ENCODE data around the gene PAFAH1B2. TPM values are rescaled to one million over a fixed set of nuclear protein-coding genes. Genes with fewer than 3 reads are reported as not detected.
A peak's percentile ranks its signal among the peaks of the same experiment; 100 is the strongest.
"Not testable (repeated sequence)": the region's sequence is repeated elsewhere in the genome, so short reads cannot be mapped to it uniquely, and the experiment has no call there.

The PAFAH1B2 gene
- total RNA-seq, 1 donor: 151 TPM

- TF ChIP-seq, protein P1, sequence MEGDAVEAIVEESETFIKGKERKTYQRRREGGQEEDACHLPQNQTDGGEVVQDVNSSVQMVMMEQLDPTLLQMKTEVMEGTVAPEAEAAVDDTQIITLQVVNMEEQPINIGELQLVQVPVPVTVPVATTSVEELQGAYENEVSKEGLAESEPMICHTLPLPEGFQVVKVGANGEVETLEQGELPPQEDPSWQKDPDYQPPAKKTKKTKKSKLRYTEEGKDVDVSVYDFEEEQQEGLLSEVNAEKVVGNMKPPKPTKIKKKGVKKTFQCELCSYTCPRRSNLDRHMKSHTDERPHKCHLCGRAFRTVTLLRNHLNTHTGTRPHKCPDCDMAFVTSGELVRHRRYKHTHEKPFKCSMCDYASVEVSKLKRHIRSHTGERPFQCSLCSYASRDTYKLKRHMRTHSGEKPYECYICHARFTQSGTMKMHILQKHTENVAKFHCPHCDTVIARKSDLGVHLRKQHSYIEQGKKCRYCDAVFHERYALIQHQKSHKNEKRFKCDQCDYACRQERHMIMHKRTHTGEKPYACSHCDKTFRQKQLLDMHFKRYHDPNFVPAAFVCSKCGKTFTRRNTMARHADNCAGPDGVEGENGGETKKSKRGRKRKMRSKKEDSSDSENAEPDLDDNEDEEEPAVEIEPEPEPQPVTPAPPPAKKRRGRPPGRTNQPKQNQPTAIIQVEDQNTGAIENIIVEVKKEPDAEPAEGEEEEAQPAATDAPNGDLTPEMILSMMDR (IDR thresholded peaks at IDR 0.05; ENCODE audit: extremely low read depth, low read depth, low read length): no peak
- Histone ChIP-seq H4K20me1 (ENCODE audit: insufficient read depth, low read length) (no peaks in the 10 kb centered on the region), H2AFZ (ENCODE audit: low read length) (no peak overlapping the region), H3K36me3 (ENCODE audit: insufficient read depth, low read length) (peaks cover 37% of the 10 kb centered on the region), H3K79me2 (ENCODE audit: insufficient read depth, low read length) (peaks cover 10% of the 10 kb centered on the region), H3K27me3 (ENCODE audit: insufficient read depth, low read length) (no peaks in the 10 kb centered on the region), H3K27ac (ENCODE audit: low read depth, low read length) (no peak overlapping the region), H3K4me1 (ENCODE audit: insufficient read depth, low read length) (peaks cover 27% of the 10 kb centered on the region), H3K4me3 (ENCODE audit: insufficient read depth, low read length) (no peak overlapping the region), H3K9me3 (ENCODE audit: low read depth, low read length) (no peaks in the 10 kb centered on the region), H3K4me2 (ENCODE audit: insufficient read depth, low read length) (no peak overlapping the region)
- peak; percentile 81 for DNase-seq (ENCODE audit: insufficient read length, low spot score, missing footprints)
Measured at GRCh38 chr11:117181586-117182550, 37.8 kb downstream of the PAFAH1B2 start.

- H2AFZ ChIP-seq (ENCODE audit: low read length): no peak overlapping the region
- no peaks in the 10 kb centered on the region for H4K20me1 ChIP-seq (ENCODE audit: insufficient read depth, low read length)
- peaks cover 10% of the 10 kb centered on the region for H3K79me2 ChIP-seq (ENCODE audit: insufficient read depth, low read length)
- no peaks in the 10 kb centered on the region for H3K27me3 ChIP-seq (ENCODE audit: insufficient read depth, low read length)
- H3K27ac ChIP-seq (ENCODE audit: low read depth, low read length): no peak overlapping the region
- peaks cover 27% of the 10 kb centered on the region for H3K4me1 ChIP-seq (ENCODE audit: insufficient read depth, low read length)
- TF ChIP-seq, protein P1 (IDR thresholded peaks at IDR 0.05; ENCODE audit: extremely low read depth, low read depth, low read length): no peak
- no peaks in the 10 kb centered on the region for H3K9me3 ChIP-seq (ENCODE audit: low read depth, low read length)
- DNase-seq (ENCODE audit: insufficient read length, low spot score, missing footprints): peak; percentile 47
- H3K4me3 ChIP-seq (ENCODE audit: insufficient read depth, low read length): no peak overlapping the region
- H3K36me3 ChIP-seq (ENCODE audit: insufficient read depth, low read length): peaks cover 38% of the 10 kb centered on the region
- no peak overlapping the region for H3K4me2 ChIP-seq (ENCODE audit: insufficient read depth, low read length)
Measured at GRCh38 chr11:117182551-117182935, 38.5 kb downstream of the PAFAH1B2 start.

DNA sequence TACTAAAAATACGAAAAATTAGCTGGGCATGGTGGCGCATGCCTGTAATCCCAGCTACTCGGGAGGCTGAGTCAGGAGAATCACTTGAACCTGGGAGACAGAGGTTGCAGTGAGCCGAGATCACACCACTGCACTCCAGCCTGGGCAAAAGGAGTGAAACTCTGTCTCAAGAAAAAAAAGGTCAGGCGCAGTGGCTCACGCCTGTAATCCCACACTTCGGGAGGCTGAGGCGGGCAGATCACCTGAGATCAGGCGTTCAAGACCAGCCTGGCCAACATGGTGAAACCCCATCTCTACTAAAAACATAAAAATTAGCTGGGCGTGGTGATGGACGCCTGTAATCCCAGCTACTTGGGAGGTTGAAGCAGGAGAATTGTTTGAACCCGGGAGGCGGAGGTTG lies 39.1 kb downstream of the PAFAH1B2 start:
- H3K27ac ChIP-seq (ENCODE audit: low read depth, low read length); DNase-seq (ENCODE audit: insufficient read length, low spot score, missing footprints); H3K4me3 ChIP-seq (ENCODE audit: insufficient read depth, low read length); H4K20me1 ChIP-seq (ENCODE audit: insufficient read depth, low read length); H3K4me2 ChIP-seq (ENCODE audit: insufficient read depth, low read length); H2AFZ ChIP-seq (ENCODE audit: low read length); H3K27me3 ChIP-seq (ENCODE audit: insufficient read depth, low read length); H3K9me3 ChIP-seq (ENCODE audit: low read depth, low read length): not testable (repeated sequence)
- peaks cover 44% of the 10 kb centered on the region for H3K36me3 ChIP-seq (ENCODE audit: insufficient read depth, low read length)
- peaks cover 20% of the 10 kb centered on the region for H3K4me1 ChIP-seq (ENCODE audit: insufficient read depth, low read length)
- H3K79me2 ChIP-seq (ENCODE audit: insufficient read depth, low read length): peaks cover 10% of the 10 kb centered on the region

DNA sequence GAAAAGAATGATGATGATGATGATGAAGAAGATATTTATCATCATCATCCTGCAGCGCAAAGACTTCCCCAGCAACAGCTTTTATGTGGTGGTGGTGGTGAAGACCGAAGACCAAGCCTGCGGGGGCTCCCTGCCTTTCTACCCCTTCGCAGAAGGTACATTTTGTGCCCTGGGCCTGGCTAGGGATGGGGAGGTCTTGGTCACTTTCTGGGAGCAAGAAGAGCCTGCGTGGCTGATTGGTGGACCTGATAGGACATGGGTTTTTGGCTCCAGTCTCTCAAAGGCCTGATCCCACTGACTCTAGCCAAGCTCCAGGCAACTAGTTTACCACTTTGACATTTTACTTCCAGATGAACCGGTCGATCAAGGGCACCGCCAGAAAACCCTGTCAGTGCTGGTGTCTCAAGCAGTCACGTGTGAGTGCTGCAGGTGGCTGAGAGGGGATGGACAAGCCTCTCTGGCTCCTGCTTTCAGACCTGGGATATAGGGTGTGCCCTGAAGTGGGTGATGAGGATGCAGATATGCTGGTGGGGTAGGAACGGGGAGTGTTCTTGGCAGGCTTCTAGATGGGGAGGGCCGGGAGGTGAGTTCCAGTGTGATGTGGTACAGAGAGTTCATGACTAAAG lies 39.8 kb downstream of the PAFAH1B2 start:
- no peaks in the 10 kb centered on the region for H4K20me1 ChIP-seq (ENCODE audit: insufficient read depth, low read length)
- H3K4me2 ChIP-seq (ENCODE audit: insufficient read depth, low read length): no peak overlapping the region
- peaks cover 10% of the 10 kb centered on the region for H3K79me2 ChIP-seq (ENCODE audit: insufficient read depth, low read length)
- peaks cover 51% of the 10 kb centered on the region for H3K36me3 ChIP-seq (ENCODE audit: insufficient read depth, low read length)
- DNase-seq (ENCODE audit: insufficient read length, low spot score, missing footprints): peak; percentile 72
- no peaks in the 10 kb centered on the region for H3K27me3 ChIP-seq (ENCODE audit: insufficient read depth, low read length)
- H3K4me1 ChIP-seq (ENCODE audit: insufficient read depth, low read length): peaks cover 17% of the 10 kb centered on the region
- TF ChIP-seq, protein P1 (IDR thresholded peaks at IDR 0.05; ENCODE audit: extremely low read depth, low read depth, low read length): no peak
- H3K9me3 ChIP-seq (ENCODE audit: low read depth, low read length): no peaks in the 10 kb centered on the region
- no peak overlapping the region for H3K27ac ChIP-seq (ENCODE audit: low read depth, low read length)
- H3K4me3 ChIP-seq (ENCODE audit: insufficient read depth, low read length): no peak overlapping the region
- H2AFZ ChIP-seq (ENCODE audit: low read length): no peak overlapping the region
